GM23248 (cell line): ENCODE data around the gene TSPAN9. TPM values are rescaled to one million over a fixed set of nuclear protein-coding genes. Genes with fewer than 3 reads are reported as not detected.

Experiments used
- DNase-seq: peaks from one replicate; pipeline ENCODE4 v3.0.0-alpha.2; 2015
- H2AFZ ChIP-seq: fragments of 200-600 bp; sonication (generic); 2 replicates; pipeline ENCODE4 v1.6.1; 2016; ENCODE audit warnings: antibody characterized with exemption
- H3F3A ChIP-seq: fragments of 200-600 bp; sonication (generic); 2 replicates; pipeline ENCODE4 v1.6.1; 2016; ENCODE audit warnings: mild to moderate bottlenecking, antibody characterized with exemption, mixed run types; ENCODE audit not compliant: insufficient read depth
- H3K27ac ChIP-seq: fragments of 200-600 bp; sonication (generic); 2 replicates; pipeline ENCODE4 v1.5.1; 2016; ENCODE audit warnings: mild to moderate bottlenecking
- H3K27me3 ChIP-seq: fragments of 200-600 bp; sonication (generic); replicated peaks from 2 replicates; pipeline ENCODE4 v1.6.1; 2016; ENCODE audit warnings: mild to moderate bottlenecking; ENCODE audit not compliant: insufficient read depth
- H3K36me3 ChIP-seq: fragments of 200-600 bp; sonication (generic); 2 replicates; pipeline ENCODE4 v1.6.1; 2016; ENCODE audit warnings: low read depth, mild to moderate bottlenecking
- H3K4me1 ChIP-seq: fragments of 200-600 bp; sonication (generic); 2 replicates; pipeline ENCODE4 v1.6.1; 2016; ENCODE audit warnings: mild to moderate bottlenecking; ENCODE audit not compliant: insufficient read depth
- H3K4me2 ChIP-seq: fragments of 200-600 bp; sonication (generic); one replicate; pipeline ENCODE4 v1.6.1; 2016; ENCODE audit warnings: mild to moderate bottlenecking; ENCODE audit not compliant: unreplicated experiment
- H3K4me3 ChIP-seq: fragments of 200-600 bp; sonication (generic); 2 replicates; pipeline ENCODE4 v1.5.1; 2016; ENCODE audit warnings: mild to moderate bottlenecking
- H3K79me2 ChIP-seq: fragments of 200-600 bp; sonication (generic); 2 replicates; pipeline ENCODE4 v1.6.1; 2016; ENCODE audit warnings: mild to moderate bottlenecking; ENCODE audit not compliant: insufficient read depth
- H3K9ac ChIP-seq: fragments of 200-600 bp; sonication (generic); 2 replicates; pipeline ENCODE4 v1.6.1; 2016; ENCODE audit warnings: mild to moderate bottlenecking
- H3K9me2 ChIP-seq: fragments of 200-600 bp; sonication (generic); 2 replicates; pipeline ENCODE4 v1.6.1; 2016; ENCODE audit warnings: mixed run types, mild to moderate bottlenecking, moderate library complexity; ENCODE audit not compliant: insufficient read depth
- H3K9me3 ChIP-seq: fragments of 200-600 bp; sonication (generic); one replicate; pipeline ENCODE4 v1.6.1; 2017; ENCODE audit warnings: low read depth
- H4K20me1 ChIP-seq: fragments of 200-600 bp; sonication (generic); 2 replicates; pipeline ENCODE4 v1.6.0; 2016; ENCODE audit not compliant: insufficient read depth
- EZH2 ChIP-seq: fragments of 200-600 bp; sonication (generic); IDR thresholded peaks from 2 replicates; pipeline ENCODE4 v1.6.1; 2018; ENCODE audit warnings: antibody characterized with exemption, mild to moderate bottlenecking; ENCODE audit not compliant: insufficient read depth, poor library complexity, severe bottlenecking
- EZH2phosphoT487 ChIP-seq: fragments of 200-600 bp; sonication (generic); IDR thresholded peaks from 2 replicates; pipeline ENCODE4 v1.6.1; 2018; ENCODE audit warnings: antibody characterized with exemption, moderate library complexity, mild to moderate bottlenecking, low read depth; ENCODE audit not compliant: insufficient read depth
- WGBS, 2 experiments: methylation state at CpG; one replicate each; pipeline ENCODE4 v1.1.6; 2015 to 2017; ENCODE audit warnings: low lambda C conversion rate in 2 of 2, low coverage in 1 of 2; ENCODE audit errors: missing lambda C conversion rate in 2 of 2; 5-methylcytosine and 5-hydroxymethylcytosine counted together
- in situ Hi-C: fragments of 300-500 bp; cut with MboI; formaldehyde crosslinking; loops from 2 replicates; pipeline ENCODE4 v1.15.0; 2020
- polyA plus RNA-seq: library from polyadenylated mRNA; unstranded; fragments of >200 nt; fragmentation: Nextera tagmentation; extraction: Ambion mirVana; gene quantifications from 2 replicates; pipeline ENCODE4 v1.2.1, GENCODE V29; 2016
- total RNA-seq: library from RNA; depleted of rRNA; stranded (reverse); fragments of >200 nt; shearing (Covaris generic); gene quantifications from 2 replicates; pipeline ENCODE4 v1.2.3, GENCODE V29; 2014

The TSPAN9 gene
- total and polyA plus RNA-seq, 2 experiments from 2014 or later: 9.5 to 14.4 TPM

DNA sequence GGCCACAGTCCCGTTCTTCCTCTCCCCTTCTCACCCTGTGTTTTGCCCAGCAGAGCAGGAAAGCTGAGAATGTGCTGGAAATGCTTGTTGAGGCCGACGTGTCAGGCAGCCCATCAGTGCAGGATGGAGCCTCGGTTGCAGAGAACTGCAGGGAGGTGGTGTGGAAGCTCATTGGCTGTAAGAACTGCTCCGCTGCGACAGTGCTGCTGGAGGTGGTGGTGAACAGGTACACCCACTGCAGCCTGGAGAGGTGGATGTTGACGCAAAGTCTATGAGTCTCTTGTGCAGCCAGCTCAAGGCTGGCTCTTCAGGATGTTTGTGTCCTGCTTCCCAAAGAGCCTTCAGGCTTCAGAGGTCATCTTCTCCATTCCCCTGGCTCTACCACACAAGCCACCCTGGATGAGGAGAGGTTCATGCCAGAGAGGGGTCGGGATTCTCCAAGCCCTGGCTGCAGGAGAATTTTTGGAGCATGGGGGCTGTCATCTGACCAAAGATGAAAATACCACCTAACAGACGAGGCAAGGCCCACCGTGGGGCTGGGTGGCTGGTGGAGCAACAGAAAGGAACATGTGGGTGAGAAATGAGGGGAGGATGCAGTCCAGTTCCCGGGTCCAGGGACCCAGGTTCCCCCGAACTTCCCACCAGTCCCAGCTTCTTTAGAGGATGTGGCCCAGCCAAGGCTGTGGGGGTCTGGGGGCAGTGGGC lies 239.7 kb downstream of the TSPAN9 start:
- Histone ChIP-seq H3K4me2 (no peak overlapping the region), H3K27ac (no peak overlapping the region), H3F3A (no peaks in the 10 kb centered on the region), H3K4me1 (peaks cover 10% of the 10 kb centered on the region), H2AFZ (no peak overlapping the region), H3K9me2 (no peaks in the 10 kb centered on the region), H3K36me3 (no peaks in the 10 kb centered on the region), H3K9ac (no peak overlapping the region), H4K20me1 (no peaks in the 10 kb centered on the region), H3K27me3 (peaks cover 17% of the 10 kb centered on the region), H3K4me3 (no peak overlapping the region), H3K9me3 (no peaks in the 10 kb centered on the region), H3K79me2 (no peaks in the 10 kb centered on the region)
- in situ Hi-C loops: no loop called here
- DNase-seq: no peak
- TF ChIP-seq EZH2: no peak
- TF ChIP-seq EZH2phosphoT487: no peak
- WGBS, 2 experiments: 78 to 85% methylated on average over 12 of the region's 12 CpGs

DNA sequence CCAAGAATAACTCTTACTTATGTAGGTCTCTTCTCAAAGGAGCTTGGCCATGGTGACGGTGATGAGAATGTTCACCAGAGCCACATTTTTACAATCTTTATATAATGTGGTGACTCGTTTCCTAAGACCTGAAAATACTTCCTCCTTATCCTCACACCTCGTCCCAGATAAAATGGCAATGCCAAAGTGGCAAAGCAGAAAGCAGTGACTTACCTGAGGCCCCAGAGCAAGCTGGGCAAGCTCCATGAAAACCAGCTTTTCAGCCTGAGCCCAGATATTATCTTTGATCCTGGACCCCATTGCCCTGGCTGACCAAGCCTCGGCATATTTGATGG lies 240.3 kb downstream of the TSPAN9 start:
- Histone ChIP-seq H2AFZ (no peak overlapping the region), H3K9me3 (no peaks in the 10 kb centered on the region), H3K4me1 (peaks cover 10% of the 10 kb centered on the region), H3K9me2 (no peaks in the 10 kb centered on the region), H3K4me2 (no peak overlapping the region), H4K20me1 (no peaks in the 10 kb centered on the region), H3K79me2 (no peaks in the 10 kb centered on the region), H3K9ac (no peak overlapping the region), H3K27ac (no peak overlapping the region), H3F3A (no peaks in the 10 kb centered on the region), H3K36me3 (no peaks in the 10 kb centered on the region), H3K27me3 (peaks cover 23% of the 10 kb centered on the region), H3K4me3 (no peak overlapping the region)
- no peak for DNase-seq
- 86 to 87% methylated on average over 4 of the region's 4 CpGs for WGBS, 2 experiments
- TF ChIP-seq EZH2phosphoT487: no peak
- TF ChIP-seq EZH2: no peak
- in situ Hi-C loops: no loop called here

DNA sequence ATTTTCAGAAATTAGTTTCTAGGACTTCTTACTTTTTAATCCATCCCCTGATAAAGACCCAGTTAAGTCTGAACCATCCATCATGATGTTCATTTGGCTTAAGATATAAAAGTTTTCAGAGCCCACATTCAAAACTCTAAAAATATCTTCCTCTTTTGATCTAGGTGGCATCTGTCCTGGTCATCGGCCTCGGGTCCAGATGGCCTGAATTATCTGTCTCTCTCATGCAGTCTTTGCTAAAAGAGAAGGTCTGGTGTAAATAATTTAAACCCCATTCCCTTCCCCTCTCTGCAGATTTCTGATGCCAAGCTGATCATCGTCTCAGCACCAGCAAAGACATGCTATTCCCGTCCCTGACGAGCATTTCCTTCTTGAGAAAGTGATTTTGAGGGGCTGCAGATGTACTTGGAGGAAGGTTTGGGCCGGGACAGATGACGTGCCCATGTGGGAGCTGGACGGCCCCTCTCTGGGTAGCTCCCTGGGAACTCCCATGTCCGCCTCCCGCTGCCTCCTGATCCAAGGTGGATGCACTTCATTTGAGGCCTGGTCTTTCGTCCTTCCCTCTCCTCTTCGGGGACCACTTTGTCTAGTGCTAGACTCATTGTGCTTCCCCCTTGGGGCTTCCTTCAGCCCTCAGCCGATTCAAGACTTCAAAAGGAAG lies 240.8 kb downstream of the TSPAN9 start:
- Histone ChIP-seq H3K4me1 (peaks cover 10% of the 10 kb centered on the region), H3K9me3 (no peaks in the 10 kb centered on the region), H3K4me2 (no peak overlapping the region), H3K27ac (no peak overlapping the region), H3K36me3 (no peaks in the 10 kb centered on the region), H3F3A (no peaks in the 10 kb centered on the region), H4K20me1 (no peaks in the 10 kb centered on the region), H3K9ac (no peak overlapping the region), H3K4me3 (no peak overlapping the region), H3K9me2 (no peaks in the 10 kb centered on the region), H3K79me2 (no peaks in the 10 kb centered on the region), H3K27me3 (peaks cover 24% of the 10 kb centered on the region), H2AFZ (no peak overlapping the region)
- no peak for DNase-seq
- 35 to 41% methylated on average over 13 of the region's 13 CpGs for WGBS, 2 experiments
- no peak for TF ChIP-seq EZH2phosphoT487
- TF ChIP-seq EZH2: no peak
- in situ Hi-C loops: no loop called here

DNA sequence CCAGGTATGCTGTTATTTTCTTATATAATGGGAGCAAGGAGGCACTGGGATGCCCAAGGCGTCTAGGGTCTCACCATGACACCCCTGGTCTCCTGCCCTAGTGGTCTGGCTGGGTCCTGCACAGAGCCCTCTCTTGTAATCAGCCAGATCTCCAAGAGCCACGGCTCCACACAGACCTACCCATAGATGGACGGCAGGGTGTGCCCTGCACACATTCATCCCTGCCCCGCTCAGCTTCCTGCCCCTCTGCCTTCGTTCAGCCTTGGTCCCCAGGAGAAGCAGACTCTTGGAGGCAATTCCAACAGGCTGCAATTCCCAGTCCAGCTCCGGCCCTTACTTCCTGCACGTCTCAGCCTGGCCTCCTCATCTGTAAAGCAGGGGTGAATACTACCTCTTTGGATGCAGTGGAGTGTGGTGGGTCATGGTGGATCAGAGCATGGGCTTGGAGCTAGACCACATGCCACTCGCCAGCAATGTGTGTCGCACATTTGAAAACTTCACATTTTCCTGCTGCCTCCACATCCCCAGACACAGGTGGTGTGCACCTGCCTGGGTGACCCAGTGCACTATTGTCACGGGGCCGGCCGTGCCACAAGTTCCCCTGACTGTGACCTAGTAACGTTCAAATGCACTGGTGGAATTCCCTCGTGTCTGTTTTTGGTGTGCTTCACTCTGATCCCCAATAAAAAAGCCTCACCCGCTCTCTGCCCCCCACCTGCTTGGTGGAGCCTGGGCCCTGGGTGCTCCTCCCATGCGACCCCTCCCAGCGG lies 242.7 kb downstream of the TSPAN9 start:
- no peaks in the 10 kb centered on the region for H3F3A ChIP-seq
- no peak overlapping the region for H3K4me3 ChIP-seq
- H2AFZ ChIP-seq: no peak overlapping the region
- H4K20me1 ChIP-seq: no peaks in the 10 kb centered on the region
- in situ Hi-C loops: no loop called here
- DNase-seq: peak; percentile 27
- H3K4me2 ChIP-seq: no peak overlapping the region
- H3K4me1 ChIP-seq: no peaks in the 10 kb centered on the region
- no peaks in the 10 kb centered on the region for H3K79me2 ChIP-seq
- no peak for TF ChIP-seq EZH2phosphoT487
- TF ChIP-seq EZH2: no peak
- no peaks in the 10 kb centered on the region for H3K9me3 ChIP-seq
- H3K36me3 ChIP-seq: no peaks in the 10 kb centered on the region
- H3K27ac ChIP-seq: no peak overlapping the region
- WGBS, 2 experiments: 48 to 49% methylated on average over 17 of the region's 17 CpGs
- peaks cover 25% of the 10 kb centered on the region for H3K27me3 ChIP-seq
- no peak overlapping the region for H3K9ac ChIP-seq
- no peaks in the 10 kb centered on the region for H3K9me2 ChIP-seq
